Prostate gland (tissue), 2 donors: Measurements from ENCODE around the gene SPNS3.

ENCODE experiments used
- CTCF ChIP-seq, 4 experiments: fragments of 200-600 bp in 2 of 4; fragments of 450-650 bp in 2 of 4; sonication (generic) in 2 of 4; IDR thresholded peaks; 1 replicate in 3 of 4; 2 replicates in 1 of 4; pipeline ENCODE4 v1.5.1; 2016 to 2019; ENCODE audit warnings: antibody characterized with exemption in 4 of 4, mild to moderate bottlenecking in 2 of 4, moderate library complexity in 2 of 4
- POLR2A ChIP-seq: fragments of 450-650 bp; IDR thresholded peaks from one replicate; pipeline ENCODE4 v1.6.1; 2016; ENCODE audit warnings: antibody characterized with exemption, mild to moderate bottlenecking

GRCh38 chr17:4488989-4489595 is 55.4 kb downstream of the SPNS3 start:
- TF ChIP-seq CTCF (IDR thresholded peaks at IDR 0.05), result no peak
- no peak for TF ChIP-seq POLR2A
